HepG2 (cell line): ENCODE results near the gene FAM228B. TPM values are rescaled to one million over a fixed set of nuclear protein-coding genes. Genes with fewer than 3 reads are reported as not detected.

Experiments used
- ATAC-seq: fragments of 200-7000 bp; cut with Tn5 transposase; 3 replicates; pipeline ENCODE4 v1.9.1; 2020; ENCODE audit warnings: mild to moderate bottlenecking, moderate library complexity
- BruUV-seq: library from RNA; stranded (reverse); fragments of 400-500 nt; replicated peaks from 2 replicates; lab custom pipeline; 2021; lab: Mats Ljungman, UMichigan
- CTCF ChIA-PET: fragments of 300-600 bp; formaldehyde crosslinking; extraction: SDS; loops from one replicate; lab custom pipeline; 2021; ENCODE audit warnings: low total read pairs, inconsistent platforms, low intra/inter-chr PET ratio; lab: Yijun Ruan, JAX
- POLR2A ChIA-PET: fragments of 350-600 bp; sonication (Branson Sonifier 250); formaldehyde crosslinking; loops from one replicate; lab custom pipeline; 2020; ENCODE audit warnings: antibody characterized with exemption, inconsistent platforms; lab: Yijun Ruan, JAX
- DNase-seq: peaks from one replicate; pipeline ENCODE4 v3.0.0-alpha.2; 2015; ENCODE audit warnings: low spot score
- FAIRE-seq: peaks from 3 replicates; lab custom pipeline; 2011; peaks lifted over from hg19 to GRCh38; lab: Jason Lieb, UNC
- H2AFZ ChIP-seq: one replicate; pipeline ENCODE4 v1.6.1; 2011; ENCODE audit warnings: low read length, inconsistent platforms
- H3K27ac ChIP-seq: fragments of 300-600 bp; 3 replicates; pipeline ENCODE4 v1.8.0; 2011; ENCODE audit warnings: mixed run types, mild to moderate bottlenecking, mixed read lengths, low read length, inconsistent platforms; ENCODE audit not compliant: insufficient read depth; ENCODE audit errors: extremely low read length
- H3K27me3 ChIP-seq, 2 experiments: fragments of 200-600 bp in 1 of 2; 2 replicates in 1 of 2; 3 replicates in 1 of 2; pipeline versions ENCODE4 v1.6.0 to v1.8.0; 2011; ENCODE audit warnings: low read length in 2 of 2, mild to moderate bottlenecking in 2 of 2, moderate library complexity in 2 of 2, inconsistent platforms in 1 of 2; ENCODE audit not compliant: insufficient read depth in 2 of 2, control insufficient read depth in 1 of 2
- H3K36me3 ChIP-seq, 2 experiments: fragments of 200-600 bp in 1 of 2; replicated peaks in 1 of 2; 2 replicates in 1 of 2; 3 replicates in 1 of 2; pipeline versions ENCODE4 v1.5.1 to v1.8.0; 2011; ENCODE audit warnings: low read length in 2 of 2, inconsistent platforms in 1 of 2; ENCODE audit not compliant: insufficient read depth in 2 of 2, control insufficient read depth in 1 of 2
- H3K4me1 ChIP-seq: 2 replicates; pipeline ENCODE4 v1.5.1; 2012; ENCODE audit warnings: low read length, inconsistent platforms; ENCODE audit not compliant: insufficient read depth
- H3K4me2 ChIP-seq: 2 replicates; pipeline ENCODE4 v1.6.0; 2011; ENCODE audit warnings: low read depth, low read length, inconsistent platforms
- H3K4me3 ChIP-seq, 3 experiments: fragments of 200-600 bp in 1 of 3; sonication (generic), shearing (Covaris generic) in 1 of 3; replicated peaks in 1 of 3; 2 replicates each; pipeline ENCODE4 v1.5.1; 2011 to 2016; ENCODE audit warnings: low read length in 3 of 3, inconsistent platforms in 2 of 3, low read depth in 2 of 3, mild to moderate bottlenecking in 2 of 3, control low read depth in 1 of 3, mixed read lengths in 1 of 3; ENCODE audit not compliant: insufficient read depth in 1 of 3
- H3K79me2 ChIP-seq: one replicate; pipeline ENCODE4 v1.6.1; 2011; ENCODE audit warnings: low read length, inconsistent platforms; ENCODE audit not compliant: insufficient read depth
- H3K9ac ChIP-seq: 2 replicates; pipeline ENCODE4 v1.6.0; 2011; ENCODE audit warnings: mild to moderate bottlenecking, low read depth, low read length, inconsistent platforms; ENCODE audit not compliant: insufficient read depth
- H3K9me3 ChIP-seq: 2 replicates; pipeline ENCODE4 v1.5.1; 2012; ENCODE audit warnings: mild to moderate bottlenecking, low read length
- H4K20me1 ChIP-seq: 2 replicates; pipeline ENCODE4 v1.6.0; 2011; ENCODE audit warnings: inconsistent platforms, mild to moderate bottlenecking, low read length, moderate library complexity; ENCODE audit not compliant: insufficient read depth
- MYC ChIP-seq: sonication (generic); formaldehyde crosslinking; IDR thresholded peaks from 2 replicates; pipeline ENCODE4 v1.9.0; 2021; ENCODE audit warnings: missing genetic modification reagents, borderline replicate concordance
- SNAI1 ChIP-seq: sonication (generic); formaldehyde crosslinking; IDR thresholded peaks from 2 replicates; pipeline ENCODE4 v1.5.0; 2020; ENCODE audit warnings: mild to moderate bottlenecking, missing genetic modification reagents, borderline replicate concordance
- TMF1 ChIP-seq: sonication (generic); formaldehyde crosslinking; IDR thresholded peaks from 2 replicates; pipeline ENCODE4 v1.8.1; 2022; ENCODE audit warnings: low read depth, missing genetic modification reagents
- ZNF205 ChIP-seq: IDR thresholded peaks from 2 replicates; pipeline ENCODE4 v1.6.1; 2018; ENCODE audit warnings: missing biosample characterization, missing genetic modification reagents
- ZNF383 ChIP-seq: sonication (generic); formaldehyde crosslinking; IDR thresholded peaks from 2 replicates; pipeline ENCODE4 v1.4.0; 2020; ENCODE audit warnings: missing genetic modification reagents, mild to moderate bottlenecking, borderline replicate concordance
- ZSCAN25 ChIP-seq: sonication (generic); formaldehyde crosslinking; IDR thresholded peaks from 2 replicates; pipeline ENCODE4 v1.8.0; 2022; ENCODE audit warnings: mild to moderate bottlenecking, missing genetic modification reagents
- WGBS: methylation state at CpG from one replicate; pipeline ENCODE4 v1.1.6; 2017; ENCODE audit warnings: low lambda C conversion rate; 5-methylcytosine and 5-hydroxymethylcytosine counted together
- in situ Hi-C: cut with HindIII; loops from 2 replicates; pipeline ENCODE4 v1.10.0; 2017; ENCODE audit warnings: low pct_unique_long_range_greater_than_20kb; ENCODE audit not compliant: extremely low pct_ligation_motif_present
- intact Hi-C: fragments of 100-400 bp; cut with micrococcal nuclease; formaldehyde crosslinking; loops from one replicate; pipeline ENCODE4 v1.10.0; 2022; ENCODE audit not compliant: unreplicated experiment
- polyA plus RNA-seq, 8 experiments: library from polyadenylated mRNA; depleted of rRNA in 3 of 8; stranded (reverse) in 7 of 8; unstranded in 1 of 8; fragments of >200 nt; fragmentation: Illumina TruSeq in 4 of 8; extraction: Trizol in 4 of 8; gene quantifications; 2 replicates each; pipeline versions ENCODE4 v1.2.1 to v1.2.3, GENCODE V29; 2011 to 2016; ENCODE audit warnings: low read depth in 4 of 8, missing spikeins in 1 of 8, mixed read lengths in 1 of 8; ENCODE audit not compliant: insufficient read depth in 1 of 8
- total RNA-seq, 5 experiments: library from RNA; depleted of rRNA; stranded (reverse); fragments of >200 nt; fragmentation: Illumina TruSeq; extraction: Trizol; gene quantifications; 2 replicates each; pipeline ENCODE4 v1.2.3, GENCODE V29; 2016; ENCODE audit warnings: low read depth in 1 of 5
- TF ChIP-seq, protein P1 (sequence below): sonication (generic); formaldehyde crosslinking; IDR thresholded peaks from 2 replicates; pipeline ENCODE4 v1.4.0; 2020; ENCODE audit warnings: missing genetic modification reagents, borderline replicate concordance
- TF ChIP-seq, protein P2 (sequence below): sonication (generic); formaldehyde crosslinking; IDR thresholded peaks from 2 replicates; pipeline ENCODE4 v1.4.0; 2020; ENCODE audit warnings: missing genetic modification reagents; ENCODE audit errors: not compliant biosample characterization
- TF ChIP-seq, protein P3 (sequence below): sonication (generic); formaldehyde crosslinking; IDR thresholded peaks from 2 replicates; pipeline ENCODE4 v1.5.0; 2020; ENCODE audit warnings: mild to moderate bottlenecking, missing genetic modification reagents

Gene FAM228B
- total and polyA plus RNA-seq, 2 of the 13 experiments (the other 11 are each of a cell fraction or from before 2014, with no cell fraction given) = 0.79 to 1.1 TPM

DNA sequence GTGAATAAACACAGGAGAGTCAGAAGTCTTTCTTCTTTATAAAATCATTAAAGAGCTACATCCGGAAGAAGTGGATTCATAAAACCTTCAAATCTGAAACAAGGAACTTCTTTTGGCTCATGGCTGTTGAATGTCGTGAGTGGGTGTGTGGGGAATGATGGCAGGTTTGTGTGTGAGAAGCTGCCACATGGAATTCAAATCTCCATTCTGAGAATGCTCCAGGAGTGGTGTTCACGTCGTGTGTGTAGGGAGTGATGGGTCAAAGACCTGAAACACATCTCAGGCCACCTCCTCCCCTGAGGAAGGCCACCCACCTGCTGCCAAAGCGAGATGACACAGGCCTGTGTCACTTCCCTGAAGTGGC is 80.5 kb downstream of the FAM228B start:
- ChIA-PET POLR2A (no interaction called here), CTCF (no interaction called here)
- FAIRE-seq (no peak), DNase-seq (no peak), ATAC-seq (no peak)
- Histone ChIP-seq H3K9ac (no peak overlapping the region), H4K20me1 (no peaks in the 10 kb centered on the region), H3K36me3 (peaks cover 0 to 3% of the 10 kb centered on the region in 2 experiments; a peak in 3 of 5 replicates), H2AFZ (no peak overlapping the region), H3K79me2 (no peaks in the 10 kb centered on the region), H3K4me1 (no peaks in the 10 kb centered on the region), H3K27me3 (no peaks in the 10 kb centered on the region), H3K9me3 (no peaks in the 10 kb centered on the region), H3K4me2 (no peak overlapping the region), H3K27ac (no peak overlapping the region), H3K4me3 (no peak overlapping the region)
- intact Hi-C loops = no loop called here
- no TSS peak for BruUV-seq
- in situ Hi-C loops = no loop called here
- no peak for TF ChIP-seq MYC (CRISPR knock-in tag)
- TF ChIP-seq ZNF205 (CRISPR knock-in tag) = no peak
- TF ChIP-seq, protein P1, sequence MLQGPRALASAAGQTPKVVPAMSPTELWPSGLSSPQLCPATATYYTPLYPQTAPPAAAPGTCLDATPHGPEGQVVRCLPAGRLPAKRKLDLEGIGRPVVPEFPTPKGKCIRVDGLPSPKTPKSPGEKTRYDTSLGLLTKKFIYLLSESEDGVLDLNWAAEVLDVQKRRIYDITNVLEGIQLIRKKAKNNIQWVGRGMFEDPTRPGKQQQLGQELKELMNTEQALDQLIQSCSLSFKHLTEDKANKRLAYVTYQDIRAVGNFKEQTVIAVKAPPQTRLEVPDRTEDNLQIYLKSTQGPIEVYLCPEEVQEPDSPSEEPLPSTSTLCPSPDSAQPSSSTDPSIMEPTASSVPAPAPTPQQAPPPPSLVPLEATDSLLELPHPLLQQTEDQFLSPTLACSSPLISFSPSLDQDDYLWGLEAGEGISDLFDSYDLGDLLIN (CRISPR knock-in tag) = no peak
- TF ChIP-seq SNAI1 (CRISPR knock-in tag) = no peak
- no peak for TF ChIP-seq ZSCAN25
- no peak for TF ChIP-seq ZNF383 (CRISPR knock-in tag)
- TF ChIP-seq, protein P2, sequence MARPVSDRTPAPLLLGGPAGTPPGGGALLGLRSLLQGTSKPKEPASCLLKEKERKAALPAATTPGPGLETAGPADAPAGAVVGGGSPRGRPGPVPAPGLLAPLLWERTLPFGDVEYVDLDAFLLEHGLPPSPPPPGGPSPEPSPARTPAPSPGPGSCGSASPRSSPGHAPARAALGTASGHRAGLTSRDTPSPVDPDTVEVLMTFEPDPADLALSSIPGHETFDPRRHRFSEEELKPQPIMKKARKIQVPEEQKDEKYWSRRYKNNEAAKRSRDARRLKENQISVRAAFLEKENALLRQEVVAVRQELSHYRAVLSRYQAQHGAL (CRISPR knock-in tag) = no peak
- TF ChIP-seq TMF1 (CRISPR knock-in tag) = no peak
- TF ChIP-seq, protein P3, sequence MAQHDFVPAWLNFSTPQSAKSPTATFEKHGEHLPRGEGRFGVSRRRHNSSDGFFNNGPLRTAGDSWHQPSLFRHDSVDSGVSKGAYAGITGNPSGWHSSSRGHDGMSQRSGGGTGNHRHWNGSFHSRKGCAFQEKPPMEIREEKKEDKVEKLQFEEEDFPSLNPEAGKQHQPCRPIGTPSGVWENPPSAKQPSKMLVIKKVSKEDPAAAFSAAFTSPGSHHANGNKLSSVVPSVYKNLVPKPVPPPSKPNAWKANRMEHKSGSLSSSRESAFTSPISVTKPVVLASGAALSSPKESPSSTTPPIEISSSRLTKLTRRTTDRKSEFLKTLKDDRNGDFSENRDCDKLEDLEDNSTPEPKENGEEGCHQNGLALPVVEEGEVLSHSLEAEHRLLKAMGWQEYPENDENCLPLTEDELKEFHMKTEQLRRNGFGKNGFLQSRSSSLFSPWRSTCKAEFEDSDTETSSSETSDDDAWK (CRISPR knock-in tag) = no peak
- WGBS = 87% methylated on average over 5 of the region's 5 CpGs
